Stimulated activated CD4-positive, alpha-beta T cell treated with anti-CD3 and anti-CD28 coated beads, Interleukin-15, amount 100 ng/mL, for 1 hour (primary cell): ENCODE data around the gene PDLIM1.

Experiments
- DNase-seq, 2 donors: peaks; one replicate each; pipeline ENCODE4 v3.0.0-alpha.2; 2020; ENCODE audit warnings: low read depth in 1 of 2, low spot score in 1 of 2

The PDLIM1 gene

DNA sequence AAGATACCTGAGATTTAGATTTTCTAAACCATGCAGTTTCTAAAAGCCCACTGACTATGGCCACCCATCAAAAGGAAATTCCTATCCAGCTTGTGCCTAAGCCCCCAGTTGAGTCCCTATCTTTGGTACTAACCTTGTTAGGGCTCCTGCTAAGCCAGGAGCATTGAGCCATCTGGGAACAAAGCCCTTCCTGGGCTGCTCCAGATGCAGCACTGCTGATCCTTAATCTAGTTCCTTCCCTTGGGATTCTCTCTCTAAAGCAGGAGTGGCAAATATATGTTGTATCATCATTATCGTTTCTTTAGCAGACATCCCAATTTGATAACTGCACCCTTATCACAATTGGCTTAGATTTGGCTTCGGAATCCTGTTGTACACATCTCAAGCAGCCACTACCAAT lies 24.7 kb upstream of the PDLIM1 start:
- DNase-seq: no peak

DNA sequence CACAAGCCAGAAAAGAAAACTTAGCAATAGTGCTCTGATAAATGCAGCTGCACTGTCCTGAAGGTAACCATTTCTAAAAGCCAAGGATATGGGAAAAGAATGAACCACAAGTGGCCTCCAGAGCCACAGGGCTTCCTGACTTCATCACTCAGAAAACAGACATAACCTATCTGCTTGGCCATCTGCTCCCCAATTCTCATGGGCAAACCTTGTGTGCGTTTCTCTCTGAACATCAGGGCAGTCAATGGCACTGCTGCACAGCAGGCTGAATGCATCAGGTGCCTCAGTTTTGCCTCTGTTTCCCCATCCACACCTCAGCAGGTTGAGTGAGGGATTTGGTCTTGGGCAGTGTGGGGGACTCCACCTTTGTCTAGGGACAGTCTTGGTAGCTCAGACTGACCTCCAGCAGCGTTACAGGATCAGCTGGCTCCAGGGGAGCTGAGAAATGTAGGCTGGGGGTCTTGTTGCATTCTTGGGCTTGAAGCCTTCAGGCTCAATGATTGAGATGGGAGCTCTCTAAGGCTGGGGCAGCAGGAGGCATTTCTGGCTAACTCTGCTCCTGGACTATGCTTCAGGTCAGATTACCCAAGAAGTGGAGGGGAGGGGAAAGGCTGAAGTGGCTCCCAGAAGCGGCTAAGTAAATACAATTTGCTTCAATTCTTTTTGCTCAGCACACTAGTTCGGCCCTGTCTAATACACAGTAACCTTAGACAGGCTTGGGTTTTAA lies 23.6 kb upstream of the PDLIM1 start:
- DNase-seq: no peak

DNA sequence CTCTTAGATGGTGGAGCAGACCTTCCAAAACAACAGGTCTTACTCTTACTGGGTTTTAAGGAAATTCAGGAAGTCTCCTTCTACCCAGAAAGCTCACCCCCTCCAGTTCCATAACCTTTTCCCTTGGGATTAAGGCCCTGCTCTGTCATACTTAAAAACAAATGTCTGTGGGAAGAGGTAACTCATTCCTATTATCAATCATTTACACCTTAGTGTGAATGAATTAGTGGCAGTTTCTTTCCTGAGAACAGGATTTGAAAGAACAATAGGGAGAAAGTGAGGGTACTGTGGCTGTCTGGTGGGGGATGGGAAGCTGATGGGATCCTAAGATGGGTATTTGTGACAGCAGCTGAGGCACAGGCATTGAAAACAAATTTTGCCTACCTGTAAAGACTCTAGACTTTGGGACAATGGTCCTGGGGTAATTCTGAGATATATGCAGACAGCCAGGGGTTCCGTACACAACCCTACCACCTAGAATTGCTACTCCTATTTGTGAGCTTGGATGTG lies 22.2 kb upstream of the PDLIM1 start:
- no peak for DNase-seq

DNA sequence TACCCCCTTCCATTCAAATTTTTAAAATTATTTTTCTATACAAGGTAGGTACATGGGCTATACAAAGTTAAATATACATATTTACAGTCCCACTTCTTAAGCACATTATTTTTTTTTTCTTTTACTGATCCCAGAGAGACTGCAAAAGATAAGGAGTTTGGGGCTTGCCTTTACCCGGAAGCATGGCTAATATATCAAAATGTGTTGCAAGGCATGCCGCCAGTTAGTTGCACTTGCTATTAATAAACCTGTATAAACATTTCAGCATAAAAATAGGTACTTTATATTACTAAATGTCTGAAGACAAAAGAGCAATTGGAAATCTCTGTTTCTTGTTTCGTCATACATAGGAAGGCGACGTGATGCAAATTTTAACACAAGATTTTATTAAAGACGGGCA lies 21.5 kb upstream of the PDLIM1 start:
- no peak for DNase-seq

DNA sequence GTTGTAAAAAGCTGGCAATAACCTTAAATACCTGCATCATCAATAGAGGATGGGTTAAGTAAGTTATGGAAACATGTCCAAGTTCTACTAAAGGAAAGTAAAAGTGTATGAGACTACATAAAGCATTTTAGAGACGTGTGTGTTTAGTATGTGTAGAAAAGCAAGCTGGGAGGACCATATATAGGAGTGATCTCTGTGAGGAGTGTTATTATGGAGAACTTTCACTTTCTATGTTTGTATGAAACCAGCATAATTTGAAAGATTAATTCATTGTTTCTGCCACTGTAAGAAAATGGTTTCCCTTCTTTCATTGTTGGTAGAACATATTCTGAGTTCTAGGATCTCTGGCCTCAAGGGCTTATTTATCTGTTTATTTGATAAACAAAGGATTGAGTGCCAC lies 19.2 kb upstream of the PDLIM1 start:
- DNase-seq: no peak

DNA sequence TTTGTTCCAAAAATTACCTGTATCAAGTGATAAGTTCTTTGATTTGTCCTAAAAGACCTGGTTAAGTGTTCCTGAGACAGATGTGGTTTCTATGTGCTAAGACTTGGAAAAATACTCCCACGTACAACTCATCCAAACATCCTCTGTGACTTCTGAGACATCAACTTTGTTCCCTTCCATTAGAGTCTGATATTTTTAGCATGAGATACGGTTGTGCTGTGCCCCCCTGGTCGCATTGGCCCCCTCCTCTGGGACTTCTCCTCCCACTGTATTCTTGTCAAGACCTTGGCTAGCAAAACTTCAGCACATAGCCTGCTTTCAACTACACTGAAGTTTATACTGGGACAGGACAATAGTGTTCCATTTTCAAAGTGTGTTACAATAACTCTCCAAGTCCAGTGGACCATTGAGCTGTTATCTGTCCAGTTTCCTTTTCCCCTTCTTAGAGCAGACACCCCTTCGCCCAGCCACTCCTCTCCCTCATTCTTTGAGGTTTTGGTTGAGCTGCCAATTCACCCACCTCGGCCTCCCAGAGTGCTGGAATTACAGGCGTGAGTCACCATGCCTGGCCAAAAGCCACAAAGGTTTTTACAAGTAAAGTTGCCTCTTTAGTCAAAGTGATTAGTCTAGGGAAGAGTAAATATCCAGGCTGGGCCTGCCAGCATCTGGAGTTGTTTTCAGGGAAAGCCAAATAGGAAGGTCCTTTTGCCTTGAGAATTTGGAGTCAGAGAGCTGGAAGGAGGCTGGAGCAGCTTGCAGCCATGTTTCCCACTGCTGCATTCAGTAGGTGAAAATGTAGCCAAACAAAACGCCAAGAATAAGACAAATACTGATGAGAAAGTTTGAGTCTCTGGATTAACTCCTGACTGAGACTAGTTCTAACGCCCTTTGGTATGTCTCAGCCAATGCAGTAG lies 17.8 kb upstream of the PDLIM1 start:
- DNase-seq: no peak

DNA sequence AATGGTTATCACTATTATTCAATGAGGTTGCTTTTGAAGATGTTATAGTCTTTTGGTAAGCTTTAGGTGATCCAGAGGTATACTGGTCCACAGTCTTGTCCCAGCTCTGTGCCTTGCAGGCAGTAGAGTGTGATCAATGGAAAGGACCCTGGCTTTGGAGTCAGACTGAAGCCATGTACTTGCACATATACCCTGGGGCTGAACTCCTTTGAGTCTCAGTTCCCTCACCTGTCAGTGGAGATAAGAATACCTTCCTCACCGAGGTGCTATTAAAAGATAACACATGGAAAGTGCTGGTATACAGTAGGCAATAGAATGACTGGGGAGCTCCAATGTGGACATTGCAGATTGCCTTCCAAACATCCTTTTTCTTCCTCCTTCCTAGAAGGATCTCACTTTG lies 16.0 kb upstream of the PDLIM1 start:
- DNase-seq: no peak

DNA sequence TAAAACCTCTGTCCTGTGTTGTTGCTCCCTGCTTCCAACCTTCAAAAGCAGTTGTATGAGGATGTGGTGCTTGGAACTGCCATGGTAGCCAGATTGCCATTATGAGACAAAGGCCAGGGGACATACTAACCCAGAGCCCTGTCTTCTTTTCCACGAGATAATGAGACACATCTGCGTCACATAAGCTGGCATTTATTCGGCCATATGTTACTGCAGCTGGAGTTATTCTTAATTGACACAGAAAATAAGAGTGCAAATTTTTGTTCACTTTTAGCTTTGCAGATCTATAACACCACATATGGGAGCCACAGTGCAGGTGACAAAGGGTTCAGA lies 15.5 kb upstream of the PDLIM1 start:
- DNase-seq: no peak

DNA sequence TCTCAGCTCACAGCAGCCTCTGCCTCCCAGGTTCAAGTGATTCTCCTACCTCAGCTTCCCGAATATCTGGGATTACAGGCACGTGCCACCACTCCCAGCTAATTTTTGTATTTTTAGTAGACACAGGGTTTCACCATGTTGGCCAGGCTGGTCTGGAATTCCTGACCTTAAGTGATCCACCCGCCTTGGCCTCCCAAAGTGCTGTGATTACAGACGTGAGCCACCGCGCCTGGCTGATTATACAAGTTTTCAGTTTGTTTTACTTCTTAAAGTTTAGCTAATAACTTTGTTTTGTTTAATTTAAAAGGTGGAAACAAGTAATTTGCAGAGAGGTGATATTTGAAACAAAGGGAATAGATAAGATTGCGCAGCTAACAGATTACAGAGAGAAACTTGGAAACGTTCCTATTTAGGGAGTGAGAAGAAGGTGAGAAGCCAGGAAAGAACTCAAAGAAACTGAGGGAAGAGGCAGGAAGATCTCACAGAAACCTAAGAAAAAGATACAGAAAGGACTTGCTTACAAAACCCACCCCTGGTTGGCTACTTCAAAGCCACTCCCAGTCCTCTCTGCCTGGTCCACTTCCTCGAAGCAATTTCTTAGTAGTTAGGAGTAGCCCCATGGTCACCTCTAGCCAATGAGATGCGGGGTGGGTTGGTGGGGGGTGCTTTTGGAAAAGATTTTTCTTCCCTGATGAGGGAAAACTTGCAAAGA lies 15.0 kb upstream of the PDLIM1 start:
- DNase-seq: no peak

DNA sequence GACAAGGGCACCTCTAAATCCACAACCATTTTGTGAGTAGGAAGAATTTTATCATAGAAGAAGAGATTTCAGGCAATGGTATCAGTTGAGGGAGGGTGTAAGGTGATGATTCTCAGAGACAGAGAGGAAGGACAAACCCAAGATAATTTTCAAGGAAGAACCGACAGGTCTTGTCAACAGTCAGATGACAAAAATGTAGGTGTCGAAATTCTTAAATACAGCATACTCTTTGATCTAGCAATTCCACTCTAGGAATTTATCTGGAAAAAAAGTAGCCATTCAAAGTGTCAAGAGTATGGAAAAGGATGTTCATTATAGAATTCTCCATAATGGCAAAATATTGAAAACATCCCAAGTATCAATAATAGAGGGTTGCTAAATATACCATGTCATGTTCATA lies 14.2 kb upstream of the PDLIM1 start:
- DNase-seq: no peak

DNA sequence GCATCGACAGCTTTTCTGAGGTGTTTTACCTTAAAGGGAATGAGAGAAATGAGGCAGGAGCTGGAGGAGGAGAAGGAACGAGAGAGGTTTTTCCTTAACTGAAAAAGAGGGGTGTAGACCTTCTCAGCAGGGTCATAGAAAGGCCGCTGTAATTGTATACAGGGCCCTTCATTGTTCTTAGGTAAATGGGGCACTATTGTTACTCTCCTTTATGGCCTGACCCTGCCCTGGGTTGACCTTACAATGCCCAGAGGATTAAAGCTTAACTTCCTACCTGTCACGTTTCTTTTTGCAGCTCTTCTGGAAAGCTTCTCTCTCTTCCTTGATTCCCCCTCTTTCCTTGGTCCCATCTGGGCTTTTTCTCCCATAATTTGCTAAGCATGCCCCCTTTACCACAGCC lies 13.7 kb upstream of the PDLIM1 start:
- no peak for DNase-seq

DNA sequence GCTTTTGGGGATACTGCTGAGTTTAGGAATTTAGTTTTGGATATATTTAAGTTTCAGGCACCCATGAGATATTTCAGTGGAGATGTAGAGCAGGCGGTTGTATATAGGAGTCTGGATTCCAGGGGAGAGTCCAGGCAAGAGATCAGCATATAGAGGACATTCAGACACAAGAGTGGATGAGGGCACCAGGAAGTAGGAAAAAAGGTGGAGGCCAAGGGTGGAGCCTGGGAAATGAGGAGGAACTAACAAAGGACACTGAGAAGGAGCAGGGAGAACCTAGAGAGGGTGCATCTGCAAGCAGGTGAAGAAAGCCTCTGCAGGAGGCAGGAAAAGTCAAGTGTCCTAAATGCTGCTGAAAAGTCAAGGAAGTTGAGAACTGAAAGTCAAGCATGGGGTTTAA lies 13.1 kb upstream of the PDLIM1 start:
- no peak for DNase-seq

DNA sequence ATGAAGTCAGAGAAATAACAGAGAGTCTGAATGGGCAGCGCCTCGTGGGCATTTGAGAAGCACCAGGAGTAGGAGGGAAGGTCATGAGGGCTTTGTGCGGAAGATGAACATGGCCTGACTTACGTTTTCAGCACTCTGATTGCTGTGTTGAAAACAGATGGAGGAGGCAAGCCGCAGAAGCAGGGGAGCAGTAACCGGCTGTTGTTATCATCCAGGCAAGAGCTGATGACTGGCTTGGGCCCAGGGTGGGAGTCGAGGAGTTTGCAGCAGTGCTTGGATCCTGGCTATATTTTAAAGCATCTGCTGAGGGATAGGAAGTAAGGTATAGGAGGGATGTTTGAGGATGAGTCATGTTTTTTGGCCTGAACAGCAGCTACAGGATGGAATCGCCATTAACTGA lies 12.7 kb upstream of the PDLIM1 start:
- no peak for DNase-seq

DNA sequence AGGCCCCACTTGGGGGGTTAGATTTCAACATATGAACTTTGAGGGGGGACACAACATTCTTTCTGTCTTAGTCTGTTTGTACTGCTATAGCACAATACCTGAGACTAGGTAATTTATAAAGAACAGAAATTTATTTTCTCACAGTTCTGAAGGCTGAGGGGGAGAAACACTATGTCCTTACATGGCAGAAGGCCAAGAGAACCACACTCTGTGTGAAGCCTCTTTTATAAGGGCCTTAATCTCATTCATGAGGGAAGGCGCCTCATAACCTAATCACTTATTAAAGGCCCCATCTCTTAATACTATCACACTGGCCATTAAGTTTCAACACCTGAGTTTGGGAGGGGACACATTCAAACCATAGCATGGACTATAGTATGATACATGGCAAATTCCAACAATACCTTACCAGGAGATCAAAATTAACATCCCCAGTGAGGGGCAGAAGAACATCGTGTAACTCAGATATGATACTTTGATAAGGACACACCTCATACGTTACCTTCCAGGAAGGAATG lies 9.3 kb upstream of the PDLIM1 start:
- no peak for DNase-seq

DNA sequence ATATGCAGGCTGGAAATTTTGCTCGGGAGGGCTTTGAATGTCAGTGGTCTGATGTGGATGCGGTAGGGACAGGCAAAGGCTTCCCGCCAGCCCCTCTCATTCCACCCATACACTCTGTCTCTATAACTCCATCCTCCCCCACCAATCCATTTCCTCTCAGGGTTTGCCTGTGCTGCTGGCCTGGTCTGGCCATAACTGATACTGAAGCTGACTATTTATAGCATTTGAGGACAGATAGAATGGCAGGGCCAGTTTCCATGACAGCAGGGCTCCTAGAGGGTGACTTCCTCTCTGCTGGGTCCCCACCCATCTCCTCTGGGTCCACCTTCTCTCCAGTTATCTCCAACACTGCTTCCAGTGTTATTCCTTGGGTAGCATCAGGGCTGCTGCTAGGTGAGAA lies 6.6 kb upstream of the PDLIM1 start:
- DNase-seq: no peak

DNA sequence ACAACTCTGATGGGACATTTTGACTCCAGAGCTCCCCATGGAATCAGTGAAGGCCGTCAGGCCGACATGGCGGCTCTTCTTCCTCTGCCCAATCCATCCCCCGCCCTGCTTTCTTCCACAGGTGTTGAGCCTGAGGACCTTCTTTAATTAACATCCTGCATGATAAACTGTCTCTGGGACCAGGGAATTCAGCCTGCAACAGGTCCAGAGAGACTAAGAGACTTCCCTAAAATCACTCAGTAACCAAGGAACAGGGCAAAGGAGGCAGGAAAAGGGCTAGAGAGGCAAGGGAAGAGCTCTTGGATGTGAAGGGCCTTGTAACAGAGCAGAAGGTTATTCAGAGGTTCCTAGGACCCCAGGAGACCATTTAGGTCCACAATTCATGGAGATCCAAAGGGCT lies 6.0 kb upstream of the PDLIM1 start:
- DNase-seq: no peak

DNA sequence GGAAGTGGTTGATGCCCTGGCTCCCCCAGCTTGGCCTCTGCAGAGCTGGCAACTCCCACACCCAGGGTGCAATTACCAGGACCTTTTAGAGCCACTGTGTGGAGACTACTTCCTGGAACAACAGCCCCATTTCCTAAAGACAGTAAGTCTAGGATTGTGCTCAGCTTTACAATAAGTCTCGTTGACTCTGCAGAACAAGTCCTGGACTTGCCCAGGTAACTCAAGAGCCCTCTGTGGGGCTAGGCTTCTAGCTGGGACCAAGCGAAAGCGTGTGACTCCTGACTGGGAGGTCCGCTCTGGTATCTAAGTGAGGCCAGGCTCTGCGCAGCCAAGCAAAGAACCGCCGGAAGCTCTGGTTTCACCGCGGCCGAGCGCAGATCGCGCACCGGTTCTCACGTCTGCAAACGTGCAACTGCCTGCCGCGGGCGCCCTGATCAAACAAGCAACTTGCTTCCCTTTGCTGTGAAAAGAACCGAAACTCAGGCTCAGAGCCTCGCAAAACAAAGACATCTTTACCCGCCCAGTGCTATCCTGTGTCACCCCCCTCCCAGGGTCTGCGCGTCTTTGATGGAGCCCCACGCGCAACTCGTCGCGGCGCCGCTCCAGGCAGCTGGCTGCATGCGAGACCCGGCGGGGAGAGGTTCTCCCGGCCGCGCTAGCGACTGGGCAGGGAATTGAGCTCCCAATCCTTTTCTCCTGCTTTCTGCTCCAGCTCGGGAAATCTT lies 4.4 kb upstream of the PDLIM1 start:
- DNase-seq: no peak

DNA sequence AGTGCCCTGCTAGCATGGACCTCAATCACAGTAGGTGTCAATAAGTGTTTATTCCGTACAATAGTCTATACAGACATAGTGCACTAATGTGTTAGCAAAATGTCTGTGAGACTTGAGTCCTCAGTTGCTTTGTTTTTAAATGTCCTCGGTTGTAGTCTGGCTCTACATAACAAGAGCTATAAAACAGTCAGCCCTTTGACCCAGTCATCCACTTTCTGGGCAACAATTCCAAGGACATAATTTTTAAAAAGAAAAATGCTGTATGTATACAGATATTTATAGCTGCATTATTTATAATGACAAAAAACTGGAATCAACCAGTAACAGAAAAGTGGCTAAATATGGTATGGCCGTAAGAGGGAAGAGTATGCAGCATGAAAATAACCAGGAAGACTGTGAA lies 2.8 kb upstream of the PDLIM1 start:
- DNase-seq: no peak

DNA sequence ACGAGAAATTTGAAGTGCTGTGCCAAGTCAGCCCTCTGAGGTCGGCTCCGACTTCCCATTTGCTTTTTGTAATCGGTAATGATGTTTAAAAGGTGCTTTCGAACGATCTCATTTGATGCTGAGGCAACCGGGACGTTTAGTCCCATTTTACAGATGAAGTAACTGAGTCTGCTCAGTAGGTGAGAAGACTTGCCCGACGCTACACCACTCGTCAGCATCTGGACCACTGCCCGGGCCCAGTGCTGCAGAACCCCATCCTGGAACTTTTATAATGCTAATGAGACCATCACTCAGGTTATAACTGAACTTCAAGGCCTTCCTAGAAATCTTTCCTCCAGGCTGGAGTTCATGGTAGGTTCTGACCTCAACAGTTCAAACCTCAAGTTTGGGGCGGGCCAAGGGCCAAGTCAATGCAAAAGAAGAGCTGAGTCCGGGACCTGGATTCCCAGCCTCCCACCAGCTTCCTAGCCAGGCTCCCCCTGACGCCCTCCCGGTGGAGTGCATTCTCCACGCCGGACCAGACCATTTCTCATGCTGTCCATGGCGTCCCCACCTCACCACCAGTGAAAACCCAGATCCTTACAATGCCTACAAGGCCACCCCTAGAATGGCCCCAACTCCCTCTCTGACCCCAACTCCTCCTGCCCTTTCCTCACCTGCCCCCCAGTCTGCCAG lies 699 bp upstream of the PDLIM1 start:
- no peak for DNase-seq

DNA sequence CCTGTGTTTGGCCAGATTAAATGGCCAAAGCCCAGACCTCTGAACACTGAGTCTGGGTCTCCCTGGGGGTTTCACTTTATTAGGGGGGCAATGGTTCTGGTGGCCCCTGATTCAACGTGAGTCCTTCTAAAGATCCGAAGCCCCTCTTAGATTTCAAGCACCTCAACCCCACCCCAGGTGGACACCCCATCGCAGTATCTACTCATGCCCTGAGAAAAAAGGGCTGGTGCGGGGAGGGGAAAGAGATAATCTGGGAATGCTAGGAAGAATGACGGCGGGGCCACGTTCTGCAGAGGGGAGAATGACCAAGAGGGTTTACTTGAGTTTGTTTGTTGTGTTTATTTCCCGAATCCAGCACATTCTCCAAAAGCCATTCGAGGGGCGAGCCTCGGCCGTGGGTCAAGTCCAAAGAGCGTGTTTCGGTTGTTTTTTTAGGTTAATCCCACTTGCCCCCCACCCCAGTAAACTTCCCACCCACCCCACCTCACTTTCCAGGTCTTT lies 832 bp downstream of the PDLIM1 start:
- DNase-seq: no peak
